ENCODE data around the gene RBM28. TPM values are rescaled to one million over a fixed set of nuclear protein-coding genes. Genes with fewer than 3 reads are reported as not detected.

Gene RBM28
- total and polyA plus RNA-seq, 7 donors: 22.8 to 45.0 (median 28.8) TPM

GRCh38 chr7:128324368-128324680 lies 19.4 kb downstream of the RBM28 start:
- DNase-seq: no peak
- H3K27me3 ChIP-seq (ENCODE audit: insufficient read depth in 3 of 3, low read length in 2 of 3): no peaks in the 10 kb centered on the region
- peak overlapping the region; percentile 4 for H3K27ac ChIP-seq
- no peak for ATAC-seq
- no peak for TF ChIP-seq CTCF (IDR thresholded peaks at IDR 0.05)
- intact Hi-C loops (cut with DNase I): no loop called here
- H3K4me3 ChIP-seq: no peak overlapping the region
- H3K9me3 ChIP-seq: no peaks in the 10 kb centered on the region
- H3K4me1 ChIP-seq: no peaks in the 10 kb centered on the region
- 91 to 94% (median 93%) methylated on average over 9 of the region's 9 CpGs for WGBS, 3 donors
- H3K36me3 ChIP-seq (ENCODE audit: insufficient read depth in 1 of 2, low read depth in 1 of 2): peaks cover 24 to 100% of the 10 kb centered on the region in 2 donors

GRCh38 chr7:128323459-128324367 lies 20.0 kb downstream of the RBM28 start:
- peak; percentile 42 to 78 (median 72) for ATAC-seq
- H3K36me3 ChIP-seq (ENCODE audit: insufficient read depth in 1 of 2, low read depth in 1 of 2): peaks cover 29 to 100% of the 10 kb centered on the region in 2 donors
- H3K4me1 ChIP-seq: no peaks in the 10 kb centered on the region
- H3K9me3 ChIP-seq: no peaks in the 10 kb centered on the region
- peak overlapping the region; percentile 4 for H3K27ac ChIP-seq
- H3K4me3 ChIP-seq: no peak overlapping the region
- DNase-seq: no peak
- intact Hi-C loops (cut with DNase I): no loop called here
- no peaks in the 10 kb centered on the region for H3K27me3 ChIP-seq (ENCODE audit: insufficient read depth in 3 of 3, low read length in 2 of 3)
- 57 to 73% (median 57%) methylated on average over 10 of the region's 10 CpGs for WGBS, 3 donors
- TF ChIP-seq CTCF (IDR thresholded peaks at IDR 0.05): no peak

- peak in 2 of 4 donors; percentile 28 to 40 for ATAC-seq
- no peaks in the 10 kb centered on the region for H3K4me1 ChIP-seq
- intact Hi-C loops (cut with DNase I): no loop called here
Measured at GRCh38 chr7:128323040-128323439, 20.7 kb downstream of the RBM28 start.

GRCh38 chr7:128322040-128322643 lies 21.6 kb downstream of the RBM28 start:
- H3K4me1 ChIP-seq: no peaks in the 10 kb centered on the region
- peak; percentile 21 for TF ChIP-seq CTCF (IDR thresholded peaks at IDR 0.05)
- 74 to 80% (median 78%) methylated on average over 3 of the region's 3 CpGs for WGBS, 3 donors
- ATAC-seq (peak in 3 of 4 donors; percentile 27 to 54 (median 47)), DNase-seq (no peak)
- intact Hi-C loops (cut with DNase I): no loop called here
- H3K27me3 ChIP-seq (ENCODE audit: insufficient read depth in 3 of 3, low read length in 2 of 3): no peaks in the 10 kb centered on the region
- H3K36me3 ChIP-seq (ENCODE audit: insufficient read depth in 1 of 2, low read depth in 1 of 2): peaks cover 36 to 100% of the 10 kb centered on the region in 2 donors
- H3K27ac ChIP-seq: no peak overlapping the region
- no peaks in the 10 kb centered on the region for H3K9me3 ChIP-seq
- no peak overlapping the region for H3K4me3 ChIP-seq

More at GRCh38 chr7:128323040-128323439, 20.7 kb downstream of the RBM28 start:
- Histone ChIP-seq H3K27me3 (ENCODE audit: insufficient read depth in 3 of 3, low read length in 2 of 3) (no peaks in the 10 kb centered on the region), H3K9me3 (no peaks in the 10 kb centered on the region), H3K4me3 (no peak overlapping the region), H3K27ac (no peak overlapping the region), H3K36me3 (ENCODE audit: insufficient read depth in 1 of 2, low read depth in 1 of 2) (peaks cover 30 to 100% of the 10 kb centered on the region in 2 donors)
- DNase-seq: no peak
- no peak for TF ChIP-seq CTCF (IDR thresholded peaks at IDR 0.05)
